Tibial nerve (tissue), 3 donors: ENCODE results near the gene USP9Y.

Experiments used
- CTCF ChIP-seq, 5 experiments: fragments of 200-600 bp in 3 of 5; fragments of 450-650 bp in 2 of 5; sonication (generic) in 3 of 5; IDR thresholded peaks; one replicate each; pipeline ENCODE4 v1.5.1; 2016 to 2019; ENCODE audit warnings: antibody characterized with exemption in 5 of 5, mild to moderate bottlenecking in 3 of 5, moderate library complexity in 2 of 5
- POLR2A ChIP-seq, 2 donors: fragments of 450-650 bp; IDR thresholded peaks; one replicate each; pipeline ENCODE4 v1.6.1; 2017; ENCODE audit warnings: antibody characterized with exemption in 2 of 2, mild to moderate bottlenecking in 2 of 2, moderate library complexity in 2 of 2

GRCh38 chrY:12809034-12809433 is 108.0 kb downstream of the USP9Y start:
- no peak for TF ChIP-seq CTCF (IDR thresholded peaks at IDR 0.05)
- no peak for TF ChIP-seq POLR2A (IDR thresholded peaks at IDR 0.05)
